ENCODE measurements around the gene OR51D1.

DNA sequence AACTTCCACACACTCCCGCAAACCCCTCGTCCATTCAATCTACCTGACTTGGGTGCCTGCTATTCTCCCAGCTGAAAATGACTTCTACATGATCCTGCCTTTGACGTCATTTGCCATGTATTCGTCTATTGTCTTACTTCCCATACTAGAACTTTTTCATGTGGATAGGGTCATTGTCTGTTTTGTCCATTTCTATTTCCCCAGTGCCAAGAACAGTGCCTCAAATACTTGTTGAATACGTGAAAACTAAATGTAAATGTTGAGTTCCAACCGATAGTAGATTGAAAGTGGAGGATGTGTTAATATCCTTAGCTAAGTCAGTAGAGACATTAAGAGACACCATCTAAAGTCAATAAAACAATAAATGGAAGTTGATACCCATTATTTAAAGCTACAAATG, 30.2 kb upstream of the OR51D1 start:
- TF ChIP-seq GABPA (IDR thresholded peaks at IDR 0.05; ENCODE audit: low read depth) = no peak
- TF ChIP-seq, protein P1, sequence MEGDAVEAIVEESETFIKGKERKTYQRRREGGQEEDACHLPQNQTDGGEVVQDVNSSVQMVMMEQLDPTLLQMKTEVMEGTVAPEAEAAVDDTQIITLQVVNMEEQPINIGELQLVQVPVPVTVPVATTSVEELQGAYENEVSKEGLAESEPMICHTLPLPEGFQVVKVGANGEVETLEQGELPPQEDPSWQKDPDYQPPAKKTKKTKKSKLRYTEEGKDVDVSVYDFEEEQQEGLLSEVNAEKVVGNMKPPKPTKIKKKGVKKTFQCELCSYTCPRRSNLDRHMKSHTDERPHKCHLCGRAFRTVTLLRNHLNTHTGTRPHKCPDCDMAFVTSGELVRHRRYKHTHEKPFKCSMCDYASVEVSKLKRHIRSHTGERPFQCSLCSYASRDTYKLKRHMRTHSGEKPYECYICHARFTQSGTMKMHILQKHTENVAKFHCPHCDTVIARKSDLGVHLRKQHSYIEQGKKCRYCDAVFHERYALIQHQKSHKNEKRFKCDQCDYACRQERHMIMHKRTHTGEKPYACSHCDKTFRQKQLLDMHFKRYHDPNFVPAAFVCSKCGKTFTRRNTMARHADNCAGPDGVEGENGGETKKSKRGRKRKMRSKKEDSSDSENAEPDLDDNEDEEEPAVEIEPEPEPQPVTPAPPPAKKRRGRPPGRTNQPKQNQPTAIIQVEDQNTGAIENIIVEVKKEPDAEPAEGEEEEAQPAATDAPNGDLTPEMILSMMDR (IDR thresholded peaks at IDR 0.05; ENCODE audit: insufficient read depth, low read length) = no peak
- TF ChIP-seq POLR2AphosphoS5 (IDR thresholded peaks at IDR 0.05; ENCODE audit: low read depth) = no peak
